GM21786 (cell line): Measurements from ENCODE around the gene ALOX15B.

Experiments
- ATAC-seq: cut with Tn5 transposase; IDR thresholded peaks from one replicate; pipeline ENCODE4 v1.9.1; 2021; ENCODE audit not compliant: unreplicated experiment

The ALOX15B gene

GRCh38 chr17:8039611-8040168 is 831 bp downstream of the ALOX15B start:
- no peak for ATAC-seq

DNA sequence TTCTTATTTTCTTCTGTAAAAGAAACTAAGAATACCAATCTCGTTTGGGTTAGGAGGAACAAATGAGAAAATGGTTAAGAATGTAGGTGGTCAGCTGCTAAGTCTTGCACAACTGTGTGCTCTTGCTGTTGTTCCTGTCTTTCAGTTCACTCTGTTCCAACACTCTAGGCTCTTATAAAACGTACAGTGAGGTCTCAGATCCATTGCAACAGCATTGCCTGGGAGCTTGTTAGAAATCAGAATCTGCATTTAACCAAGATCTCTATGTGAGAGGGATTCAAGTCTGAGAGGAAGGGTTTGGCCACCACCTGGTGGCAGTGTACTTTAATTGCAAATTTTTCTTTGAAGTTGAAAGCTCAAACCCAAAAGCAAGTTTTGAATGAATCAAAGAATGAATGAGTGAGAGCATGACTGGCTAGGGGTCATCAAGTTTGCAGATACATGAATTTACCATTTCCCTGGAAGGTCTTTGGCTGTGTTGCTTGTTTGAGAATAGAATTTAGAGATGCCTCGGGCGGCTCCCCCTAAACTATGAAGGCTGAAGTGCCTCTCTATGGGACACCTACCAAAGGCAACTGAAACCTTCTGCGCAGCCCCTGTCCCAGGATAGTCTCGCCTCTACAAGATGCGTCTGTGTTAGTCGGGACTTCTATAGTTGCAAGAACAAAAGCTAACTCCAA is 2.5 kb downstream of the ALOX15B start:
- ATAC-seq: no peak

GRCh38 chr17:8041979-8042378 is 3.1 kb downstream of the ALOX15B start:
- ATAC-seq: no peak

- no peak for ATAC-seq
These were observed 6.3 kb downstream of the ALOX15B start for GRCh38 chr17:8044819-8045810.

- no peak for ATAC-seq
These were observed 7.6 kb downstream of the ALOX15B start for GRCh38 chr17:8046306-8046928.

- ATAC-seq: no peak
These were observed 8.3 kb downstream of the ALOX15B start for GRCh38 chr17:8046929-8047768.

- no peak for ATAC-seq
These were observed 8.9 kb downstream of the ALOX15B start for GRCh38 chr17:8047769-8048110.

- no peak for ATAC-seq
These were observed 9.4 kb downstream of the ALOX15B start for GRCh38 chr17:8048236-8048635.

GRCh38 chr17:8048736-8049135 is 9.9 kb downstream of the ALOX15B start:
- no peak for ATAC-seq

- no peak for ATAC-seq
These were observed 13.0 kb downstream of the ALOX15B start for GRCh38 chr17:8051831-8052230.

GRCh38 chr17:8052256-8053252 is 13.7 kb downstream of the ALOX15B start:
- ATAC-seq: no peak

GRCh38 chr17:8053600-8053999 is 14.7 kb downstream of the ALOX15B start:
- ATAC-seq: no peak

- no peak for ATAC-seq
These were observed 17.0 kb downstream of the ALOX15B start for GRCh38 chr17:8055851-8056231.

GRCh38 chr17:8056232-8056975 is 17.5 kb downstream of the ALOX15B start:
- ATAC-seq: no peak

DNA sequence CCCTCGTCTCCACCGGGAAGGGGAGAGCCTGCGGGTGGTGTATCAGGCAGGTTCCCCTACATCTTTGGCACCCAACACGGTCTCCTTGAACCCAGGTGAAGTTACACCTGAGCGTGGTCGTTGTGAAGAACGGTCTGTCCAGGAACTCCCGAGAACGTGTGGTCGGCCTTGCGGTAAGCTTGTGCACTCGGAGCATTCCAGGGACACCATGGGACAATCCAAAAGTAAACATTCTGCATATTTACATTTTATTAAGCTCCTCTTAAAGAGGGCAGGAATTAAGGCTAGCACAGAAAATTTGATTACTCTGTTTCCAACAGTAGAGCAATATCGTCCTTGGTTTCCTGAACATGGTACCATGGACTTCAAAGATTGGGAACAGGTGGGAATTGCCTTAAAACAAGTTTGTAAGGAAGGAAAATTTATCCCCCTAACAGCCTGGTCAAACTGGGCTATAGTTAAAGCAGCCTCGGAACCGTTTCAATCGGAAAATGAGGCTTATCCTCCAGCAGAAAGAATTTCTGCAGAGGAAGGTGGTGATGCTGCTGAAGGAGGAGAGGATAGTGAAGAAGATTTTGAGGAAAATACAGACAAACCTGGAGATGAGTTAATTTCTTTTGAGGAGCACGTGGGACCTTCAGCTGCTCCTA is 18.2 kb downstream of the ALOX15B start:
- ATAC-seq: no peak

- no peak for ATAC-seq
These were observed 18.8 kb downstream of the ALOX15B start for GRCh38 chr17:8057691-8058114.

DNA sequence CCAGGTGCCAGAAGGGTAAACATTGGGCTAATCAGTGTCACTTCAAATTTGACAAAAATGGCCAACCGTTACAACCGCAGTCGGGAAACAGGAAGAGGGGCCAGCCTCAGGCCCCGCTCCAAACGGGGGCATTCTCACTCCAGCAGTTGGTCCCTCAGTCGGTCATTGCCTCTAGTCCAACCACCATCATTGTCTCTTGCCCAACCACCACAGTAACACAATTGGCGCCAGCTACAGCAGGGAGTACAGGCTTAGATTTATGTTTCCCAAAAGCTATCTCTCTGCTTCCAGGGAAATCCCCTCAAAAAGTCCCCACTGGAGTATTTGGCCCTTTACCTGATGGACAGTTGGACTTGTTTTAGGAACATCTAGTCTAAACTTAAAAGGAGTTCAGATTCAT is 20.3 kb downstream of the ALOX15B start:
- ATAC-seq: no peak

GRCh38 chr17:8060274-8060673 is 21.4 kb downstream of the ALOX15B start:
- ATAC-seq: no peak
